GM06990 (cell line): ENCODE results near the gene CFAP52.
"Not testable (repeated sequence)": the region's sequence is repeated elsewhere in the genome, so short reads cannot be mapped to it uniquely, and the experiment has no call there.

Source experiments
- DNase-seq: peaks from one replicate; pipeline ENCODE4 v3.0.0-alpha.2; 2011; ENCODE audit not compliant: insufficient read length; ENCODE audit errors: extremely low read depth
- H3K27me3 ChIP-seq: replicated peaks from 2 replicates; pipeline ENCODE4 v1.6.0; 2011; ENCODE audit warnings: low read length; ENCODE audit not compliant: control insufficient read depth, insufficient read depth
- H3K36me3 ChIP-seq: 2 replicates; pipeline ENCODE4 v1.5.1; 2011; ENCODE audit warnings: low read length; ENCODE audit not compliant: control insufficient read depth, insufficient read depth
- H3K4me3 ChIP-seq: replicated peaks from 2 replicates; pipeline ENCODE4 v1.5.1; 2011; ENCODE audit warnings: low read depth, mild to moderate bottlenecking, control low read depth, low read length
- CTCF ChIP-seq: IDR thresholded peaks from 2 replicates; pipeline ENCODE4 v1.5.1; 2011; ENCODE audit warnings: low read length, control low read depth, mild to moderate bottlenecking, inconsistent platforms; ENCODE audit not compliant: insufficient read depth, poor library complexity, severe bottlenecking

CFAP52 gene

GRCh38 chr17:9564104-9564503 is 12.3 kb upstream of the CFAP52 start:
- Histone ChIP-seq H3K36me3 (0 out of 2 replicates have a peak, but pooled peaks cover 2% of the 10 kb centered on the region), H3K4me3 (no peak overlapping the region), H3K27me3 (no peaks in the 10 kb centered on the region)
- TF ChIP-seq CTCF = no peak
- DNase-seq = no peak

- Histone ChIP-seq H3K27me3 (no peaks in the 10 kb centered on the region), H3K4me3 (no peak overlapping the region), H3K36me3 (peaks cover 3% of the 10 kb centered on the region)
- no peak for DNase-seq
- no peak for TF ChIP-seq CTCF
These were observed 10.4 kb upstream of the CFAP52 start for GRCh38 chr17:9566067-9566466.

- H3K36me3 ChIP-seq, DNase-seq, H3K4me3 ChIP-seq, H3K27me3 ChIP-seq: not testable (repeated sequence)
These were observed 9.7 kb upstream of the CFAP52 start for GRCh38 chr17:9566739-9567138.

GRCh38 chr17:9568004-9568403 is 8.4 kb upstream of the CFAP52 start:
- no peak for TF ChIP-seq CTCF
- DNase-seq = no peak
- Histone ChIP-seq H3K27me3 (no peaks in the 10 kb centered on the region), H3K36me3 (peaks cover 3% of the 10 kb centered on the region), H3K4me3 (no peak overlapping the region)

- no peak for TF ChIP-seq CTCF
- Histone ChIP-seq H3K36me3 (peaks cover 3% of the 10 kb centered on the region), H3K27me3 (no peaks in the 10 kb centered on the region), H3K4me3 (no peak overlapping the region)
- no peak for DNase-seq
These were observed 7.4 kb upstream of the CFAP52 start for GRCh38 chr17:9568957-9569588.

- TF ChIP-seq CTCF = no peak
- H3K27me3 ChIP-seq = no peaks in the 10 kb centered on the region
- no peak for DNase-seq
- peaks cover 3% of the 10 kb centered on the region for H3K36me3 ChIP-seq
- H3K4me3 ChIP-seq = no peak overlapping the region
These were observed 5.2 kb upstream of the CFAP52 start for GRCh38 chr17:9571201-9571600.
